RCC 7860 (cell line): ENCODE data around the gene LNP1.
A peak's percentile ranks its signal among the peaks of the same experiment; 100 is the strongest.
"Not testable (repeated sequence)": the region's sequence is repeated elsewhere in the genome, so short reads cannot be mapped to it uniquely, and the experiment has no call there.

Source experiments
- DNase-seq: peaks from one replicate; pipeline ENCODE4 v3.0.0-alpha.2; 2015; ENCODE audit warnings: low spot score
- FAIRE-seq: peaks from 2 replicates; lab custom pipeline; 2012; peaks lifted over from hg19 to GRCh38; lab: Jason Lieb, UNC

The LNP1 gene, protein sequence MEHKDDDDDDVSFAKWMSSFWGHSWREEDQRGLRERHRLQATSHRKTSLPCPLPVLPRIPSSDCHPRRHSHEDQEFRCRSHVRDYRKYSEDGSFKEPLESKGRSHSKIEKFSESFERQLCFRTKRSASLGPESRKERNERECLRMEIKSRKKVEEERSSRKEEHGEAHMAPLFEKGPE

DNA sequence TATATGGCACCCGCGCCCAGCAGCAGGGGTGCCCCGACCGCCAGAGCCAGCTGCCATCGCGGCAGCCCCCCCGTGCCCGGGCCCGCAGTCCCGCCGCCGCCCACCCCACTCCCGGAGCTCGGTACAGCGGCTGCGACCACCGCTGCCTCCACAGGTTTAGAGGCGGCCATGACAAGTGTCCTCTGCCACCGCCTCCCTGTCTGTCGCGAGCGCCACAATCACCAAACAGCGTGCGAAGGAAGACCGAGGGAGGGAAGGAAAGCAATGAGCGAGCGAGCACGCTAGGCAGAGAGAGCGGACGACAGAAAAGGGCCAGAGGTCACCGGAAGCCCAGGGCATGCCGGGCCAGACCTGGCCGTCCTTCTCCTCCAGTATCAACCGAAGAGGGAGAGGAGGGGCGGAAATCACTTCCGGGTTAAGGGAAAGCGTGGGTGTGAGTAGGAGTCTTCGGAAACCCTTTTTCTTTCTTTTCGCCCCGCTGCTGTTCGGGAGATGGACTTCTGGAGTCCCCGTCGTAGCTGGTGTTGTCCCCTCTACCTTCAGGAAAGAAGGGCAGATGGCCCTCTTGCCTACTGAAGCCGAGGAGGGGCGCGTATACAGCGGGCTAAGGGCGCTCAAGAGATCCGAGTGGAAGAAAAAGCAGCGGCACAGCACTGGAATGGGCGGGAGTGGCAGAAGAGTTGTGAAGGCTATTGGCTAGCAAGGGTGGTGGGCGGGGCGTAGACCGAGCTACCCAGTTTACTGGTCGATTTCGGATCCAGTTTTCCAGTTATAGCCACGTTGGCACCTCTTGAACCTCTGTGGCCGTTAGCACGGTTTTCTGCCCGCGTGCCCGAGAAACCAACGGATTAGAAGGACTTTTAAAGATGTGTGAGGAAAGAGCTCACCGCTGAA, at the start of gene LNP1, which contains the start of gene TOMM70:
Gene LNP1, plus strand, starts transcription at position 760 of the 894 bp plus-strand sequence. CDS start 28,191 bp downstream, outside the sequence.
Gene TOMM70, minus strand, starts transcription at position 310 of the 894 bp plus-strand sequence. Its CDS starts 140 bp downstream, at position 170.
- peak; percentile 89 for FAIRE-seq
- DNase-seq: peak; percentile 96

DNA sequence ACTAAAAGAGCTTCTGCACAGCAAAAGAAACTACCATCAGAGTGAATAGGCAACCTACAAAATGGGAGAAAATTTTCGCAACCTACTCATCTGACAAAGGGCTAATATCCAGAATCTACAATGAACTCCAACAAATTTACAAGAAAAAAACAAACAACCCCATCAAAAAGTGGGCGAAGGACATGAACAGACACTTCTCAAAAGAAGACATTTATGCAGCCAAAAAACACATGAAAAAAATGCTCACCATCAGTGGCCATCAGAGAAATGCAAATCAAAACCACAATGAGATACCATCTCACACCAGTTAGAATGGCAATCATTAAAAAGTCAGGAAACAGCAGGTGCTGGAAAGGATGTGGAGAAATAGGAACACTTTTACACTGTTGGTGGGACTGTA, 49.6 kb upstream of the LNP1 start:
- FAIRE-seq, DNase-seq: not testable (repeated sequence)

DNA sequence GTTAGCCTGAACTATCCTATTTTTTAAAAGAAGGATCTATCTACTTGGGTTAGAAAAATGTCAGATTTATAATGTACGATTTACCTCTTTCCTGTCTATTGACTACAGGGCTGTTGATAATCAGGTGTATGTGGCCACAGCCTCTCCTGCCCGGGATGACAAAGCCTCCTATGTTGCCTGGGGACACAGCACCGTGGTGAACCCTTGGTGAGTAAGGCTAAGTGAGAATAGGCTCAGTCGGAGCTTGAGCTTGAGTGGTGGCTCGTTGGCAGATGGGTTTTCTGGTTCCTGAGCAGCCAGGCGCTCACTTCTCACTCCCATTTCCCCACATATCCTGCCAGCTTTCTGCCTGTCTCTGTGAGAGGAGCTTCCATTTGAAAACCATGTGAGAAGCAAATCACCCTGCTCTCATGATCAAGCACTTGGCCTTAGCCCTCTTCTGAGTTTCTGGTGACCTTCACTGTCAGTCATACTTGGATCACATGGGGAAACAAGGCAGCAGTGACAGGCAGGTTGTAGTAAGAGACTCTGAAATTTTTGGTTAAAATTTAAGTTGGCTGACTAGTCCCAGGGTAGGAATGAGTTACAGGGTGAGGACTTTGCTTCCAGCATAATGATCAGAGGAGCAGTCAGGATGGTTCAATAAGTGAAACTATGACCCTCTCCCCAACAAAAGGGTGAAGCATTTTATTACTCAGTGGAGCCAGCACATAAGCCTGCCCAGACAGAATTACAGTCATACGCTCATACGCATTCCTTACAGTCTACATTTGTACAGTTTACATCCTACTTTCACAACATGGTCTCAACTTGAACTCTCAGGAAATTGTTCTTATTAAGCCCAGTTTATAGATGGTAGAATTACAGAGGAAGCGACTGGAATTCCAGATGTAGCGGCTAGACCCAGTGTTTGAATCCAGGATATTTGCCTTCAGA, 48.8 kb upstream of the LNP1 start:
- DNase-seq (peak; percentile 52), FAIRE-seq (peak; percentile 70)

DNA sequence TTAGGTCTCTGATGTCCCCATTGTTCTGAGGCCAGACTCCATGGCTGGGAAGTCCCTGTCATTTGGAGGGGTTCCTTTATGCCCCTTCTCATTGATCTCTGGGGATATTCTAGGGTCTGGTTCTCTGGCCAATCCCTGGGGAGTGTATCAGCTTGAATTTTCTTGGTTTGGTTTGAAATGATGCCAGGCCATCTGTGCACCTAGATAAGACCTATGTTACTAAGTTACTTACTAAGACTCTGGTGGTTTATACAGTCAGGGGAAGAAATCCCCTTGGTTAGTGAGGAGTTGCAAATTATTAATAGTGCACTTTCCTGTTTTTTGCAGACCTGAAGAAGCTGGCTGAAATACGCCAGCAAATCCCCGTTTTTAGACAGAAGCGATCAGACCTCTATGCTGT, 46.5 kb upstream of the LNP1 start:
- DNase-seq: peak; percentile 77
- peak; percentile 96 for FAIRE-seq

DNA sequence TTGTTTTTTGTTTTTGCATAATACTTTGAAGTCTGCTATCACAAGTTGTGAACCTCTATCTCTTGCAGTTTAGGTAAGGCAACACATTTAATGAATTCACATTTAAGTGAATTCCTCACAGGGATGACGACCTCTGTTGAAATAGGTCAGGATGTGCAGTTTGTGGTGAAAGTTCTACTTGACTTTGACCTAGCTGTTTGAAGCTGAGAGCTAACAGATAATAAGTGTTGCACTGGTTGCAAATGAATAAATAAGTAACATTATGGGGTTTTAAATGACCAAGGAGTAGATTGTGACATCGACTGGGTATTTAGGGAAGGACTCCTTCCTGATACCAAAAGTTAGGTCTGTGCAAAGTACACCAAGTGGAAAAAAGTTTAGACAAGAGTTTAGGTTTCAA, 42.9 kb upstream of the LNP1 start:
- DNase-seq (no peak), FAIRE-seq (peak; percentile 79)

DNA sequence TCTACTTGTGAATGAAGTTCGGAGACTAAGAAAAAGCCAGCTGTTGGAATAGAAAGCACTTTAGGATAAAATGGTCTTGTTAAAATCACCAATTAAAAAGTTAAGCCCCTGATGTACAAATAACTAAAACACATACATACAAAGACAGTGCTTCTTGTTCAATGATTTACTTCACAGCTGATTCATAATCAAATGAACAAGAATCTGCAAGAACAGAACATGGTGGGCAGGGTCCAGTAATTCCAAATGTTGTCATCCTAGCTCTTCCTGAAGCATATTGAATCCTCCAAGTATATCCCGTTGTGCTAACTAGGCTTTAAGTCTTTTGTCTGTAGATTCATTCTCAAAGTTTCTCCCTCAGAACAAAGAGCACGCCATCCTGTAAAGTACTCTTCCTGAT, 42.3 kb upstream of the LNP1 start:
- DNase-seq (no peak), FAIRE-seq (peak; percentile 38)

DNA sequence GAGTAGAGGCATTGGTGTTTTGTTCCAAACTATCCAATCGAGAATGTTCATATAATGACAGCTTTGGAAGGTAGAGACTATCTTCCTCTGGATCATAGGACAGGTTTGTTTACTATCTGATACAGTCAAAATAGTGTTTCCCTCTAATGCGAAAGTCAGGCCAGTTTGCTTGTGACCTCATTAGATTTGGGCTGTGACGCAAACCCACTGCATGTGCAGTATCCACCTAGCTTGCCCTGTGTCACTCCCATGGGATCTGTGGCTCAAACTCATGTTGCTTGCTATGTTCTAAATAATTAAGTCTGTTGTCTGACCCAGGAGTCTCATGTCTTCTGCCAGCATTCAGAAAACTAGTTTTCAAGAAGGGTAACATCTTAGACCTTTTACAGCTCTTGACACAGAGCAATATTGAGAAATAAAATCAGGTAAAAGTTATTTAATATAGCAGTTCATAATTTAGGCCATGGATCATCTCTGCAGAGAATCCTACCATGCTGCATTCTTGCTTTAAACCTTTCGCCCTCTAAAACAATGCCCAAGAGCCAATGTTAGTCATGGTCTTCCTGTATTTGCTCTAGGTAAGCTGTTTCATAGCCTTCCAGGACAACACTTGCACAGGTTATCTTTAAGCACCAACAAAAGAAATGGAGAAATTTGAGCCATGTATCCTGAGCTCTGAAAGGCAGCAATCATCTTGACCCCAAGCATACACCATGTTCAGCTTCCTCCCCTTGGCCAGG, 40.4 kb upstream of the LNP1 start:
- no peak for DNase-seq
- no peak for FAIRE-seq

DNA sequence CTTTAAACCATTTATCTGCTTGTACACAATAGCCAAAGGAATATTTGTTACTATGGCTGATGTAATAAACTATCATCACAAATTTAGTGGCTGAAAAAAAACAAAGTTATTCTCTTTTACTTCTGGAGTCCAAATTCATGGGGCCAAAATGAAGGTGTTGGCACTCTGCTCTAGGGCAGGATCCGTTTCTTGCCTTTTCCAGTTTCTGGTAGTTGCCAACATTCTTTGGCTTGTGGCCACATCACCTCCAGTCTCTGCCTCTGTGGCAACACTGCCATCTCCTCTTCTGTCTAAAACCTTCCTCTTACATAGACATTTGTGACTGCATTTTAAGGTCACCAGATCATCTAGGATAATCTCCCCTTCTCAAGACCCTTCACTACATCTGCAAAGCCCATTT, 39.4 kb upstream of the LNP1 start:
- no peak for DNase-seq
- no peak for FAIRE-seq

DNA sequence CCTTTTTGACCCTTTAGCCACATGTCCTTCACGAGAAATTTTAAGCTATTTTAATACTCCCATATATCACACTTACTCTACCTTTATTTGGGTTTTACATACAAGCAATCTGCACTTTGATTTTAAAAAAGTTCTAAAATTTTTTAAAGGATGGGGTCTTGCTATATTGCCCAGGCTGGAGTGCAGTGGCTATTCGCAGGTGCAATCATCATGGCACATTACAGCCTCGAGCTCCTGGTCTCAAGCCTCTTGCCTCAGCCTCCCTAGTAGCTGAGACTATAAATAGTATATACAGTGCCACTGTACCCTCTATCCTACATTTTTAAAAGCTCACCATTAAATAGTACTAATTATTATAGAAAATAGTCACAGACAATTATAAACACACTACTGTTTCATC, 36.9 kb upstream of the LNP1 start:
- FAIRE-seq: no peak
- DNase-seq: no peak

DNA sequence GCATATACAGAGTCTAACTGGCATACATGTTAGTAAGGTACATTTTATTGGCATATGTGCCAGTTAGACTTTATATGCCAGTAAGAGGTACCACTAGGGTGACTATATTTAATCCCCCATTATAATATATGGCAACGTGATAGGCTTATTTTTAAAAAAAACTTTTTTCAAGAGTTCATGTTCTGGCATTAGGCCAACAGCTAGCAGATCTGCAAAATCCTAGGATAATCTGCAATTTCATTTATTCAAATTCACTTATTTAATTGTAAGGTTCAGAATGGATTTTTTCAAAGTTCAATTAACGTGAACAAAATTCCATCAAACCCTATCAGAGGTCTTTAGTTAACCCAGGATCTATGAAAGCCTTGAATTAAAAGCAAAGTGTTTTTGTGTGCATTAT, 34.9 kb upstream of the LNP1 start:
- no peak for DNase-seq
- FAIRE-seq: no peak

DNA sequence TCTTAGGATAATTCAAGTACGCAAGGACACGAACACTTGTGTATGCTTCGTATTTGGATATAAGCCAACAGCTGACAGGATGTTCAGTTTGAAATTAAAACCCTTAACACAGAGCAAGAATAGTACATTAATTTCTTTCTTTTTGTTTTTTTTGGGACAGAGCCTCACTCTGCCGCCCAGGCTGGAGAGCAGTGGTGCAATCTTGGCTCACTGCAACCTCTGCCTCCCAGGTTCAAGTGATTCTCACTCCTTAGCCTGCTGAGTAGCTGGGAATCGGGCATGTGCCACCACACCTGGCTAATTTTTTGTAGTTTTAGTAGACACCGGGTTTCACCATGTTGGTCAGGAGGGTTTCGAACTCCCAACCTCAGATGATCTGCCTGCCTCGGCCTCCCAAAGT, 32.9 kb upstream of the LNP1 start:
- FAIRE-seq: no peak

DNA sequence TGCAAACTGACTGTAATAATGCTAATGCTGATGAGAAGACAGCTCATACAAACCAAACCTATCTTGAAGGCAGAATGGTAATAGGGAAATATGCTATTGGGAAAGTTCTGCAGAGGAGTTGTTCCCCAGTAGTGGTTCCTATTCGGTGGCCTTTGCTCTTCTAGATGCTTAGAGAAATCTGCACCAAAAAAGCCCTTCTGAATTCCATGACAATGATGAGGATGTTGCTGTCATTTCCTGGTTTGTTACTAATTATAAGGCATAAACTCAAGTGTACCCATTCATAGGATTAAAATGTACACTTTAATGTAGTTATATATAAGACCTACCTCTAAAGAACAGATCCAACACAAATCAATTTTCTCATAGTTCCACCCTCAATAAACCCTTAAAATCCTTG, 30.6 kb upstream of the LNP1 start:
- FAIRE-seq (no peak), DNase-seq (no peak)

More for the DNA sequence above, 32.9 kb upstream of the LNP1 start:
- no peak for DNase-seq

DNA sequence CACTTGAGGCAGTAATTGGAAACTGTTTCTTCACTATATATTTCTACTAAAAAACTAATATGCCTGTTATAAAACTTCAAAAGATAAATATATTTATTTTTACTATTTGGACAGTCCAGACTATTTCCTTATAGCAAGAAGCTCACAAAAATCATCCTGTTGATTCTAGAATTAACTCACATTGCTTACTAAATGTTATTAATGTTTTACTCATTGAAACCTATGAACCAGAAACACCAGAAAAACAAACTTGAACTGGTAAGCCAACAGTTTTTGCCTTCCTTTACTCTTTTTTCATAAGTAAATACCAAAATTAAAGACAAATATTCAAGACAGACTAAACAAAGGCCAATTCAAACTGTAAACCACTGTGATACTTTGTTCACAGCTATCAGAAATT, 26.8 kb upstream of the LNP1 start:
- DNase-seq (no peak), FAIRE-seq (peak; percentile 68)

DNA sequence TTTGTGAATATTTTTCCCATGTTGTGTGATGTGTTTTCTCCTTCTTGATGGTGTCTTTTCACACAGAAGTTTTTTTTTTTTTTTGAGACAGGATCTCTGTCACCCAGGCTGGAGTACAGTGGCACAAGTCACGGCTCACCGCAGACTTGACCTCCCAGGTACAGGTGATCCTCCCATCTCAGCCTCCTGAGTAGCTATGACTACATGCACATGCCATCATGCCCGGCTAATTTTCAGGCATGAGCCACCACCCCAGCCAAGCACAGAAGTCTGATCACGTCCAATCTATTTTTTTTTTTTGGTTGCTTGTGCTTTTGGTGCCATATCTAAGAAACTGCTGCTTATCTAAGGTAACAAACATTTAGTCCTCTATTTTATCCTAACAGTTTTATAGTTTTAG, 25.0 kb upstream of the LNP1 start:
- no peak for FAIRE-seq
- no peak for DNase-seq

DNA sequence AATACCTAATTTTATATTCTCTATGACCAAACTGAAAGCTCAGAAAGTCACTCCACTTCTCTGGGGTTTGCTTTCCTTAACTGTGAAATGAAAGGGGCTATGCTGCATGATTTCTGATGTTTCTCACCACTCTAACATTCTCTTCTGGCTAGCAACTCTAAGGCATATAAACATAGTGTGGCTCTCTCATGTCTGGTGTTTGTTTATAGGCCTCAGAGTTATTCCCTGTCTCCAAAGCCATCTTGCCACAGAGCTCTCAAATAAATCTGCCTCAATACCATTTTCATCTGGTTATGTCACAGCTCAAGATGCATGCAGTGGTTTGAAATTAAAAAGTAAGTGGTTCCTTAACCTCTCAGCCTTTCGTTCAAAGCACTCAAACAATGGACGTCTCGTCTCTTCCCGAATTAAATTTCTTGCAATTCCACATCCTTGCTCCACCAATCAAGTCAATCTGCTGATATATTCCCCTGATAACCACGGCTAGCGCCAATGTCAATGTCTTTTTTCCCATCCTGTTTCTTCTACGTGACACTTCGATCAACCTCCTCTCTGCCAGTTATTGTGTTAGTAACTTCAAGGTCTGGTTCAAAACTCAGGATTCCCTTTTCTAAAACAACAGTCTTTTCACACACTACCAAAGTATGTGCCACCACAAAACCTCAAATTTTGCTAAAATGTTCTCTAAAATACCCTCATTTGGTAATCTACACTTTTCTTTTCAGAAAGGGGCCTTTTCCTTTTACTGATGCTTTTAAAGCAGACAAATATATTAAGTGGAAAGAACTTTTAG, 16.4 kb upstream of the LNP1 start:
- FAIRE-seq: no peak
- no peak for DNase-seq

DNA sequence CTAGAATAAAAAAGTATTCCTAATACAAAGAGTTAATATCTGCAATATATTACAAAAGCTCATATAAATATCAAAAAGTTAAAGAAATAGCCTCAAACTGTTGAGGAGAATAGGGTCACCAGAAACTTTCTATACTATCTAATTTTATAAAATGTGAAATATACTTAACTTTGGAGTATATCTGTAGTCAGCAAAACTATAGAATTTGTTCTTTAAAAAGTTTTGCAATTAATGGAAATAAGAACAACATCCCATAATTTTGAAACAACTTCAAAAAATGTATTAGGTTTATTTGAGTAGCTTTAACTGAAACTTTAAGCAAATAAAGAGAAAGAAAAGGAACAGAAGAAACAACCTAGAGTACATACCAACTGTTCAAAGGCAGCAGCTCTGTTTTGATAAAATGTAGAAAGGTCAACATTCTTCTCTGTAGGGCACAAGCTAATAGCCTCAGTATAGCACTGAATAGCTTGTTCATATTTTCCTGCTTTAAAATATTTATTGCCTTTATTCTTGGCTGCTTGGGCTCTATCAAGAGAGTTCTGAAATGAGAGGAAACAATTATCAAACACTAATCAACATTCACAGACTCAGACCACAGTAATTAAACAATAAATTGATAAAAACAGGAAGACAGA, 14.8 kb upstream of the LNP1 start:
- DNase-seq (no peak), FAIRE-seq (peak; percentile 22)

DNA sequence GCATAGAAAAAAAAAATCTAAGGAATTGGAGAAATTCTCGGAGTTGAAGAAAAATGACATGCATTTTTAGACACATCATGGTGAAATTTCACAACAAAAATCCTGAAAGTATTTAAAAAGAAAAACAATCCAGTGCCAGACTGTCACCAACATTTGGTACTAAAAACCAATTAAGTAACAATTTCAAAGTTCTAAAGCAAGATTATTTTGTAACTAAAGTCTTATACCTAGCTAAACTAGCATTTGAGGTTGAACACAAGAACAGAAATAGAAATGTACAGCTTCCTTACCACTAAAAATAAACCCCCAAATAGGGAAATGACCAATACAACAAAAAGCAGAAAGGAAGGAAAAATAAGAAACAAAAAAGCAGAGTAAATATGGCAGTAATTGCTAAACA, 12.3 kb upstream of the LNP1 start:
- DNase-seq (no peak), FAIRE-seq (no peak)

DNA sequence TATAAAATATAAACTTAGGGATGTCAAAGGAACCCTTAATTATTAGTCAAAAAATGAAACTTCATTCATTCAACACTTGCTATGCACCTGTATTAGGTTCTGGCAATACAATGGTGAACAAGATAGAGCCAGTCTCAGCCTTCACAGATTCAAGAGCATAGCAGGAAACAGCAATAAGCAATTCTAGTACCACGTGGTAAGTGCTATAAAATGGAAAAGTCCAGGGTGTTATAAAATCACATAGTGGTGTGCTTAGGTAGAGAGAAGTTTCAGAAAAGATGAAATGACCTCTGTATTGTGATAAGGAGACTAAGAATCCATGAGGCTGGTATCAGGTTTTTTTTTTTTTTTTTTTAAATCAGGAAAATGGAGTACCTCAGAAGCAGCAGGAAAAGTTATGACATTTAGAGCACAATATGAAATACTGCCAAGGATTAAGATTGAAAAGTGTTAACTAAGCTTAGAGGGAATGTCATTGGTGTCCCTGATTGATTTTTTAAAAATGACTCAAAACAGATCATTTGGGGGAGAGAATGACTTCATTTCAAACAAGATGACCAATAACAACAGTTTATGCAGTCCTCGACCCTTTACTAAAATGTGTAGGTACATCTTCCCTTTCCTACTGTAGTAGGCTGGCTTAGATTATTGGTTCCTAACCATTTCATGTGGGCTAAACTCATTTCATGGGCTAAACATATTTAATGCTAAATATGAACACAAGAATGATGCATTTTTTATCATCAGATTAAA, 5.5 kb upstream of the LNP1 start:
- no peak for FAIRE-seq
- no peak for DNase-seq
